Activated CD4-positive, alpha-beta memory T cell treated with anti-CD3 and anti-CD28 coated beads, Interleukin-2, amount 10 ng/mL, durations not matched to agents 7 days and 5 days (primary cell): ENCODE measurements around the gene ITGAV. TPM values are rescaled to one million over a fixed set of nuclear protein-coding genes. Genes with fewer than 3 reads are reported as not detected.
"Not testable (repeated sequence)": the region's sequence is repeated elsewhere in the genome, so short reads cannot be mapped to it uniquely, and the experiment has no call there.

Experiments
- CTCF ChIA-PET: fragments of 350-600 bp; sonication (Branson Sonifier 250); formaldehyde crosslinking; loops from one replicate; lab custom pipeline; 2021; ENCODE audit warnings: antibody characterized with exemption, inconsistent platforms; lab: Charles Lee
- POLR2A ChIA-PET: fragments of 350-600 bp; sonication (Branson Sonifier 250); formaldehyde crosslinking; loops from one replicate; lab custom pipeline; 2021; ENCODE audit warnings: antibody characterized with exemption; lab: Charles Lee
- DNase-seq: peaks from one replicate; pipeline ENCODE4 v3.0.0-alpha.2; 2020
- H3K27ac Mint-ChIP-seq: one replicate; pipeline ENCODE4 v1.8.0; 2021; ENCODE audit warnings: mild to moderate bottlenecking, mixed read lengths
- H3K27me3 Mint-ChIP-seq: one replicate; pipeline ENCODE4 v1.8.0; 2021; ENCODE audit warnings: mixed read lengths
- H3K36me3 Mint-ChIP-seq: one replicate; pipeline ENCODE4 v1.8.0; 2021; ENCODE audit warnings: low read depth, mixed read lengths
- H3K4me1 Mint-ChIP-seq: one replicate; pipeline ENCODE4 v1.8.0; 2021; ENCODE audit warnings: mixed read lengths
- H3K4me3 Mint-ChIP-seq: one replicate; pipeline ENCODE4 v1.8.0; 2021; ENCODE audit warnings: mild to moderate bottlenecking, mixed read lengths
- H3K9me3 Mint-ChIP-seq: one replicate; pipeline ENCODE4 v1.8.0; 2021; ENCODE audit warnings: mixed read lengths
- total RNA-seq, 2 experiments: library from RNA; stranded (reverse); gene quantifications; one replicate each; pipeline ENCODE4 v1.2.3, GENCODE V29; 2021

Gene ITGAV
- total RNA-seq, 2 experiments from 2014 or later = 9.8 to 10.2 TPM

- no peaks in the 10 kb centered on the region for H3K9me3 Mint-ChIP-seq
- DNase-seq = no peak
- no peak overlapping the region for H3K4me3 Mint-ChIP-seq
- no peaks in the 10 kb centered on the region for H3K4me1 Mint-ChIP-seq
- no peaks in the 10 kb centered on the region for H3K36me3 Mint-ChIP-seq
- peaks cover 16% of the 10 kb centered on the region for H3K27me3 Mint-ChIP-seq
- no peak overlapping the region for H3K27ac Mint-ChIP-seq
- POLR2A ChIA-PET = no interaction called here
- CTCF ChIA-PET = no interaction called here
These were observed 29.6 kb upstream of the ITGAV start for GRCh38 chr2:186560254-186560653.

- POLR2A ChIA-PET = no interaction called here
- DNase-seq = no peak
- no peaks in the 10 kb centered on the region for H3K4me1 Mint-ChIP-seq
- no peak overlapping the region for H3K27ac Mint-ChIP-seq
- H3K27me3 Mint-ChIP-seq = peaks cover 21% of the 10 kb centered on the region
- CTCF ChIA-PET = no interaction called here
- no peaks in the 10 kb centered on the region for H3K9me3 Mint-ChIP-seq
- no peaks in the 10 kb centered on the region for H3K36me3 Mint-ChIP-seq
- no peak overlapping the region for H3K4me3 Mint-ChIP-seq
These were observed 28.2 kb upstream of the ITGAV start for GRCh38 chr2:186561467-186562208.

- POLR2A ChIA-PET = no interaction called here
- H3K27me3 Mint-ChIP-seq = peaks cover 22% of the 10 kb centered on the region
- no peaks in the 10 kb centered on the region for H3K4me1 Mint-ChIP-seq
- no peaks in the 10 kb centered on the region for H3K9me3 Mint-ChIP-seq
- no peak overlapping the region for H3K4me3 Mint-ChIP-seq
- no peak for DNase-seq
- H3K36me3 Mint-ChIP-seq = no peaks in the 10 kb centered on the region
- CTCF ChIA-PET = no interaction called here
- no peak overlapping the region for H3K27ac Mint-ChIP-seq
These were observed 27.7 kb upstream of the ITGAV start for GRCh38 chr2:186562209-186562578.

- H3K4me1 Mint-ChIP-seq, POLR2A ChIA-PET, H3K9me3 Mint-ChIP-seq, H3K36me3 Mint-ChIP-seq, DNase-seq, CTCF ChIA-PET, H3K27ac Mint-ChIP-seq, H3K4me3 Mint-ChIP-seq: not testable (repeated sequence)
- H3K27me3 Mint-ChIP-seq = peaks cover 22% of the 10 kb centered on the region
These were observed 21.3 kb upstream of the ITGAV start for GRCh38 chr2:186568600-186568999.

- H3K36me3 Mint-ChIP-seq, DNase-seq, H3K4me3 Mint-ChIP-seq, H3K27ac Mint-ChIP-seq, POLR2A ChIA-PET, CTCF ChIA-PET, H3K4me1 Mint-ChIP-seq, H3K9me3 Mint-ChIP-seq: not testable (repeated sequence)
- H3K27me3 Mint-ChIP-seq = peaks cover 18% of the 10 kb centered on the region
These were observed 20.7 kb upstream of the ITGAV start for GRCh38 chr2:186569127-186569526.

- Mint-ChIP-seq H3K9me3 (no peaks in the 10 kb centered on the region), H3K27ac (no peak overlapping the region), H3K36me3 (no peaks in the 10 kb centered on the region), H3K4me1 (no peaks in the 10 kb centered on the region), H3K4me3 (no peak overlapping the region), H3K27me3 (peaks cover 16% of the 10 kb centered on the region)
- ChIA-PET CTCF (no interaction called here), POLR2A (no interaction called here)
- no peak for DNase-seq
These were observed 20.0 kb upstream of the ITGAV start for GRCh38 chr2:186569897-186570296.

GRCh38 chr2:186570604-186571003 is 19.3 kb upstream of the ITGAV start:
- POLR2A ChIA-PET = no interaction called here
- peaks cover 2% of the 10 kb centered on the region for H3K4me1 Mint-ChIP-seq
- H3K36me3 Mint-ChIP-seq = no peaks in the 10 kb centered on the region
- DNase-seq = no peak
- no peaks in the 10 kb centered on the region for H3K9me3 Mint-ChIP-seq
- CTCF ChIA-PET = no interaction called here
- peaks cover 9% of the 10 kb centered on the region for H3K27me3 Mint-ChIP-seq
- no peak overlapping the region for H3K4me3 Mint-ChIP-seq
- H3K27ac Mint-ChIP-seq = no peak overlapping the region

- H3K9me3 Mint-ChIP-seq = no peaks in the 10 kb centered on the region
- CTCF ChIA-PET = no interaction called here
- no peak overlapping the region for H3K4me3 Mint-ChIP-seq
- no peaks in the 10 kb centered on the region for H3K36me3 Mint-ChIP-seq
- peaks cover 2% of the 10 kb centered on the region for H3K4me1 Mint-ChIP-seq
- POLR2A ChIA-PET = no interaction called here
- H3K27ac Mint-ChIP-seq = no peak overlapping the region
- H3K27me3 Mint-ChIP-seq = peaks cover 7% of the 10 kb centered on the region
- no peak for DNase-seq
These were observed 17.2 kb upstream of the ITGAV start for GRCh38 chr2:186572705-186573104.

GRCh38 chr2:186573531-186573930 is 16.3 kb upstream of the ITGAV start:
- Mint-ChIP-seq H3K9me3 (no peaks in the 10 kb centered on the region), H3K27me3 (peaks cover 3% of the 10 kb centered on the region), H3K27ac (no peak overlapping the region), H3K36me3 (no peaks in the 10 kb centered on the region), H3K4me1 (peaks cover 2% of the 10 kb centered on the region), H3K4me3 (no peak overlapping the region)
- DNase-seq = no peak
- POLR2A ChIA-PET = no interaction called here
- CTCF ChIA-PET = no interaction called here

GRCh38 chr2:186575302-186575701 is 14.6 kb upstream of the ITGAV start:
- Mint-ChIP-seq H3K27ac (no peak overlapping the region), H3K27me3 (peaks cover 2% of the 10 kb centered on the region), H3K4me1 (peaks cover 2% of the 10 kb centered on the region), H3K4me3 (no peak overlapping the region), H3K9me3 (no peaks in the 10 kb centered on the region), H3K36me3 (no peaks in the 10 kb centered on the region)
- ChIA-PET CTCF (no interaction called here), POLR2A (interaction anchor here (1.1 kb wide), 1 partner anchor 14 kb away, joined by 3 read pairs; the partner anchor contains the start of gene ITGAV)
- DNase-seq = no peak

- no peak overlapping the region for H3K4me3 Mint-ChIP-seq
- ChIA-PET CTCF (no interaction called here), POLR2A (interaction anchor here (1.1 kb wide), 1 partner anchor 13 kb away, joined by 3 read pairs; the partner anchor contains the start of gene ITGAV)
- peaks cover 2% of the 10 kb centered on the region for H3K4me1 Mint-ChIP-seq
- DNase-seq = no peak
- peaks cover 2% of the 10 kb centered on the region for H3K27me3 Mint-ChIP-seq
- H3K36me3 Mint-ChIP-seq = no peaks in the 10 kb centered on the region
- H3K27ac Mint-ChIP-seq = no peak overlapping the region
- no peaks in the 10 kb centered on the region for H3K9me3 Mint-ChIP-seq
These were observed 14.0 kb upstream of the ITGAV start for GRCh38 chr2:186575856-186576255.

GRCh38 chr2:186576614-186577013 is 13.2 kb upstream of the ITGAV start:
- no peak for DNase-seq
- ChIA-PET CTCF (no interaction called here), POLR2A (interaction anchor here (0.8 kb wide), 1 partner anchor 13 kb away, joined by 3 read pairs; the partner anchor contains the start of gene ITGAV)
- Mint-ChIP-seq H3K27me3 (peaks cover 2% of the 10 kb centered on the region), H3K4me1 (peaks cover 2% of the 10 kb centered on the region), H3K9me3 (no peaks in the 10 kb centered on the region), H3K27ac (no peak overlapping the region), H3K4me3 (no peak overlapping the region), H3K36me3 (no peaks in the 10 kb centered on the region)

- Mint-ChIP-seq H3K4me3 (no peak overlapping the region), H3K4me1 (no peaks in the 10 kb centered on the region), H3K27me3 (no peaks in the 10 kb centered on the region), H3K36me3 (no peaks in the 10 kb centered on the region), H3K27ac (no peak overlapping the region), H3K9me3 (no peaks in the 10 kb centered on the region)
- DNase-seq = no peak
- CTCF ChIA-PET = no interaction called here
- POLR2A ChIA-PET = no interaction called here
These were observed 7.2 kb upstream of the ITGAV start for GRCh38 chr2:186582698-186583097.

- no peak overlapping the region for H3K4me3 Mint-ChIP-seq
- peaks cover 3% of the 10 kb centered on the region for H3K4me1 Mint-ChIP-seq
- no peak for DNase-seq
- CTCF ChIA-PET = interaction anchor here (1.0 kb wide), 1 partner anchor 55 kb away, joined by 3 read pairs; no protein-coding TSS in a partner anchor
- no peaks in the 10 kb centered on the region for H3K36me3 Mint-ChIP-seq
- H3K27ac Mint-ChIP-seq = no peak overlapping the region
- H3K27me3 Mint-ChIP-seq = no peaks in the 10 kb centered on the region
- POLR2A ChIA-PET = interaction anchor here (0.6 kb wide), 1 partner anchor 58 kb away, joined by 3 read pairs; no protein-coding TSS in a partner anchor
- no peaks in the 10 kb centered on the region for H3K9me3 Mint-ChIP-seq
These were observed 5.8 kb upstream of the ITGAV start for GRCh38 chr2:186584053-186584452.
